ENCODE results near the gene PARD3.

GRCh38 chr10:34540492-34540891 is 274.6 kb downstream of the PARD3 start:
- no peak for TF ChIP-seq CTCF (conservative IDR thresholded peaks at IDR 0.05; ENCODE audit: low read length)
- TF ChIP-seq EZH2phosphoT487 (IDR thresholded peaks at IDR 0.05; ENCODE audit: borderline replicate concordance), result no peak

Data from Loucy (cell line).